GM20000 (cell line): ENCODE measurements around the gene INPP5A.

Experiments used
- DNase-seq: peaks from one replicate; pipeline ENCODE4 v3.0.0; 2012; ENCODE audit warnings: low spot score
- CTCF ChIP-seq: IDR thresholded peaks from 2 replicates; pipeline ENCODE4 v1.5.1; 2012; ENCODE audit warnings: mild to moderate bottlenecking, control low read depth; ENCODE audit errors: extremely low read depth, missing control alignments

The INPP5A gene

GRCh38 chr10:132507409-132507955, 30.1 kb upstream of the INPP5A start:
- TF ChIP-seq CTCF: no peak
- DNase-seq: no peak

DNA sequence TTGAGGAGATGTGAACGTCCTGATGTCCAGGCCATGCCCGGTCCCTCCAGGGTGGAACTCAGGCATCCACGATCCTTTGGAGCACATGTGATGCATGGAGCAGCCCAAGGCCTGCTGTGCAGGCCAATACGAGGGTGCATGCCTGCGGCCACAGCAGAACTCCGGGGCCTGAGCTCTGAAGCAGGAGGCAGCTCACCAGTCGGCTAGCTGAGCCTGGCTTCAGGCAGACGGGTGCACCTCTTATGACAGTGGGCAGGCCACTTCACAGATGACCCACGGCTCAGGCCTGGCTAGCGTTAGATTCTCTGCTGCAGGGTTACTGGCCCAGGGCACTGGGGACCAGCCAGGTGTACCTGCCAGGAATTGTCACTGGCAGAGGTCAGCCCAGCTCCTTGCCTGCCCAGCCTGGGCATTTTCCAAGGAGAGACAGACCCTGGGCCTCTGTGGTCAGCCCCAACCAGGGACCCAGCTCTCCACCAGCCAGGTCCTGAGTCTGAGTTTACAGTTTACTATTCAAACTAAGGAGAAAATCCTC, 29.6 kb upstream of the INPP5A start:
- DNase-seq: no peak
- TF ChIP-seq CTCF: no peak

- no peak for DNase-seq
- no peak for TF ChIP-seq CTCF
These were observed 28.8 kb upstream of the INPP5A start for GRCh38 chr10:132508581-132509443.

DNA sequence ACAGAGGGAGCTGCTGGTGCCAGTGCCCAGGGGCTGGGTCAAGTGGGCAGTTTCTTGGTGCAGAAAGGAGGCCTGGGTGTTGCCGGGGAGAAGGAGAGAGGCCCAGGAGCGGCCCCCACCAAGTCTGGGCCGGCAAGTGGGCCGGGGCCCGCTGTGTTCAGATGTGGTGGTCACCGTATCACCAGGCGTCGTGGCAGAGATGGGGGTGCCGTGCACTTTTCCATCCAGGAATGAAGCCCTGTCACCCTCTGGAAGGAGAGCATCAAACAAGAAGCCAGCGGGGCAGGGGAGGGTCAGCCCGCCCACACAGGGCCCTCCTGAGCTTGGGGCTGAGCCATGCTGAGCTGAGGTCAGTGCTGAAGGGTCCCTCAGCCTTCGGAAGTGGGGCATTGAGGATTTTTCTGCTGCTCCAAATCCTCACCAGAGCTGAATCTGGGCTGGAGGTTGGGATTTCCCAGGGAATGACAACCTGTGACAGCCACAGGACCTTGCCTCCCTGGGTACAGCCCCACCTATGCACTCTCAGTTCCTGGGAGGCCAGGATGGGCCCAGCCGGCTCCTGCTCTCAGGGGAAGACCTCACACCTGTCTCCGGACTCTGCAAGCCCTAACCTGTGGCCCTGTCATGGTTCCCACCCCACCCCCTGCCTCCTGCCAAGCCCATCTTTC, 27.9 kb upstream of the INPP5A start:
- no peak for DNase-seq
- no peak for TF ChIP-seq CTCF

DNA sequence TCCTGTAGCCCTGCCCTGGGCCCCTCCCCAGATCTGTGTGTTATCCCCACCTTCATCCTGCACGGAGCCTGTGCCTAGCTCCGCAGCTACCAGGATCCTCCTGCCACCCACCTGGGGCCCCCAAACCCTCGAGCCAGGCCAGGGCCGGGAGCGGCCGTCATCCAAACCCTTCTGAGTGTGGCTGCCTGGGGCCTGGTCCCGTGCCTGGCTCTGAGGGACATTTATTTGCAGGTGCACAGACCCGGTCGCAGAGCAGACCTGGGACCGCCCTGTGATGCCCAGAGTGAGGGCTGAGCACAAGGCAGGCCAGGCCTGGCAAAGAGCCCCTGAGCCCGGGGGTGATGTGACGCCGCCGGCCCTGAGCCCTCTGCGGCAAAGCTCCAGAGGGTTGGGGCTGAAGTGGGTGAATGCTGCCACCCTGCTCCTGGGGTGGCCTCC, 27.4 kb upstream of the INPP5A start:
- no peak for DNase-seq
- no peak for TF ChIP-seq CTCF

DNA sequence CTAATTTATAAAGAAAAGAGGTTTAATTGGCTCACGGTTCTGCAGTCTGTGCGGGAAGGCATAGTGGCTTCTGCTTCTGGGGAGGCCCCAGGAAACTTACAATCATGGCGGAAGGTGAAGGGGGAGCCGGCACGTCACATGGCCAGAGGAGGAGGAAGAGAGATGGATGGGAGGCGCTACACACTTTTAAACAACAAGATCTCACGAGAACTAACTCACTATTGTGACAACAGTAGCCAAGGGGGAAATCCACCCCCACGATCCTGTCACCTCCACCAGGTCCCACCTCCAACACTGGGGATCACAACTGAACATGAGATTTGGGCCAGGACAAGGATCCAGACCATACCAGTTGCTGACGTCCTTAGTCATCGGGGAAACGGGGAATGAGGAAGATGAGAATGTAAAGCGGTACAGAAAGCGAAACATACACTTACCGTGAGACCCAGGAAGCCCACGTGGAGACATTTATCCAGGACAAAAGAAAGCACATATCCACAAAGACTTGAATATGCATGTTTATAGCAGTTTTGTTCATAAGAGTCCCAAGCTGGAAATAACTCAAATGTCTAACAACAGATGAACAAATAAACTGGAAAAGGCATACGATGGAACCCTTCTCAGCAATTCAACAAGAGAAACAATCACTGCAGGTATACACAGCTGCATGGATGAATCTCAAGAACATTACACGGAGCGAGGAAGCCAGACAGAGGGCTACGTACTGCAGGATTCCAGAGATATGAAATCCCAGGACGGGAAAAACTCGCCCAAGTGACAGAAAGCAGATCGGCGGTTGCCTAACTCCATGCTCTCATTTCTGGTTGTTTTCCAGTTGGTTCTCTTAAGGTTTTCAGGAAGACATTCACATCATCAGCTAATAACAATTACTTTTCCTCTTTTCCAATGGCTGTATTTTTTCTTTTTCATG, 26.2 kb upstream of the INPP5A start:
- no peak for TF ChIP-seq CTCF

More for the DNA sequence above, 26.2 kb upstream of the INPP5A start:
- DNase-seq: no peak
